Right lung (tissue), 5 donors: ENCODE measurements around the gene PDE4B. TPM values are rescaled to one million over a fixed set of nuclear protein-coding genes. Genes with fewer than 3 reads are reported as not detected.
A peak's percentile ranks its signal among the peaks of the same experiment; 100 is the strongest.
"Not testable (repeated sequence)": the region's sequence is repeated elsewhere in the genome, so short reads cannot be mapped to it uniquely, and the experiment has no call there.

Experiments
- DNase-seq, 2 donors: peaks; one replicate each; pipeline ENCODE4 v3.0.0-alpha.2; 2013
- polyA plus RNA-seq, 5 donors: library from polyadenylated mRNA; unstranded; fragments of 120-200 nt; gene quantifications; one replicate each; pipeline versions ENCODE4 v1.2.1 to v1.2.3, GENCODE V29; 2013; ENCODE audit warnings: inconsistent platforms in 1 of 5, low replicate concordance in 1 of 5; ENCODE audit not compliant: insufficient read length in 5 of 5, insufficient read depth in 1 of 5

Gene PDE4B
- polyA plus RNA-seq, 5 donors, result 15.4 to 45.9 (median 20.2) TPM

GRCh38 chr1:66384258-66384921 is 591.7 kb downstream of the PDE4B start:
- no peak for DNase-seq

GRCh38 chr1:66386712-66387111 is 594.0 kb downstream of the PDE4B start:
- DNase-seq, result no peak

GRCh38 chr1:66388913-66389312 is 596.2 kb downstream of the PDE4B start:
- no peak for DNase-seq

GRCh38 chr1:66393586-66394287 is 601.0 kb downstream of the PDE4B start:
- DNase-seq, result no peak

- no peak for DNase-seq
These were observed 601.9 kb downstream of the PDE4B start for GRCh38 chr1:66394603-66395002.

GRCh38 chr1:66395202-66396061 is 602.7 kb downstream of the PDE4B start:
- DNase-seq, result no peak

GRCh38 chr1:66396212-66396890 is 603.7 kb downstream of the PDE4B start:
- DNase-seq, result no peak

GRCh38 chr1:66397192-66397591 is 604.5 kb downstream of the PDE4B start:
- no peak for DNase-seq

- no peak for DNase-seq
These were observed 607.3 kb downstream of the PDE4B start for GRCh38 chr1:66399888-66400529.

- no peak for DNase-seq
These were observed 608.0 kb downstream of the PDE4B start for GRCh38 chr1:66400660-66401059.

GRCh38 chr1:66401244-66401643 is 608.5 kb downstream of the PDE4B start:
- DNase-seq, result no peak

- DNase-seq, result peak in 1 of 2 donors; percentile 38
These were observed 609.5 kb downstream of the PDE4B start for GRCh38 chr1:66402194-66402593.

- no peak for DNase-seq
These were observed 610.5 kb downstream of the PDE4B start for GRCh38 chr1:66403007-66403731.

GRCh38 chr1:66405061-66405460 is 612.4 kb downstream of the PDE4B start:
- DNase-seq, result no peak

- not testable (repeated sequence) for DNase-seq
These were observed 618.8 kb downstream of the PDE4B start for GRCh38 chr1:66411449-66411848.

GRCh38 chr1:66412704-66413103 is 620.0 kb downstream of the PDE4B start:
- no peak for DNase-seq

- no peak for DNase-seq
These were observed 620.6 kb downstream of the PDE4B start for GRCh38 chr1:66413136-66413837.

GRCh38 chr1:66413838-66414175 is 621.1 kb downstream of the PDE4B start:
- DNase-seq, result peak; percentile 78 to 90

- no peak for DNase-seq
These were observed 622.6 kb downstream of the PDE4B start for GRCh38 chr1:66415281-66415680.

GRCh38 chr1:66415866-66416265 is 623.2 kb downstream of the PDE4B start:
- no peak for DNase-seq
